ENCODE measurements around the gene SLC7A1. TPM values are rescaled to one million over a fixed set of nuclear protein-coding genes. Genes with fewer than 3 reads are reported as not detected.

SLC7A1 gene
- total and polyA plus RNA-seq, 2 of the 13 experiments (the other 11 are each of a cell fraction or from before 2014, with no cell fraction given) = 14.5 to 15.3 TPM

- TF ChIP-seq ZNF646 (CRISPR knock-in tag; IDR thresholded peaks at IDR 0.05) (no peak), TGIF2 (CRISPR knock-in tag; IDR thresholded peaks at IDR 0.05) (no peak), NRL (CRISPR knock-in tag; IDR thresholded peaks at IDR 0.05; ENCODE audit: borderline replicate concordance) (0 out of 2 replicates have a peak, but pooled peaks have one; percentile 49), PAF1 (CRISPR knock-in tag; IDR thresholded peaks at IDR 0.05) (no peak), NFE2 (CRISPR knock-in tag; IDR thresholded peaks at IDR 0.05) (no peak), THAP7 (CRISPR knock-in tag; IDR thresholded peaks at IDR 0.05) (no peak), MBNL3 (CRISPR knock-in tag; conservative IDR thresholded peaks at IDR 0.05) (no peak), FOXJ3 (CRISPR knock-in tag; IDR thresholded peaks at IDR 0.05; ENCODE audit: borderline replicate concordance) (no peak), MTERF4 (CRISPR knock-in tag; IDR thresholded peaks at IDR 0.05) (no peak), ZNF530 (CRISPR knock-in tag; IDR thresholded peaks at IDR 0.05; ENCODE audit: low read depth) (no peak), IRX3 (CRISPR knock-in tag; IDR thresholded peaks at IDR 0.05; ENCODE audit: borderline replicate concordance, low read depth) (no peak), ZNF775 (CRISPR knock-in tag; IDR thresholded peaks at IDR 0.05; ENCODE audit: borderline replicate concordance) (no peak), MXI1 (IDR thresholded peaks at IDR 0.05; ENCODE audit: borderline replicate concordance, low read depth, low read length) (no peak), HOXA9 (CRISPR knock-in tag; IDR thresholded peaks at IDR 0.05; ENCODE audit: borderline replicate concordance) (no peak), ZSCAN25 (CRISPR knock-in tag; IDR thresholded peaks at IDR 0.05) (no peak)
- TF ChIP-seq, protein P1, sequence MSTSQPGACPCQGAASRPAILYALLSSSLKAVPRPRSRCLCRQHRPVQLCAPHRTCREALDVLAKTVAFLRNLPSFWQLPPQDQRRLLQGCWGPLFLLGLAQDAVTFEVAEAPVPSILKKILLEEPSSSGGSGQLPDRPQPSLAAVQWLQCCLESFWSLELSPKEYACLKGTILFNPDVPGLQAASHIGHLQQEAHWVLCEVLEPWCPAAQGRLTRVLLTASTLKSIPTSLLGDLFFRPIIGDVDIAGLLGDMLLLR (CRISPR knock-in tag; IDR thresholded peaks at IDR 0.05) = no peak
- TF ChIP-seq, protein P2, sequence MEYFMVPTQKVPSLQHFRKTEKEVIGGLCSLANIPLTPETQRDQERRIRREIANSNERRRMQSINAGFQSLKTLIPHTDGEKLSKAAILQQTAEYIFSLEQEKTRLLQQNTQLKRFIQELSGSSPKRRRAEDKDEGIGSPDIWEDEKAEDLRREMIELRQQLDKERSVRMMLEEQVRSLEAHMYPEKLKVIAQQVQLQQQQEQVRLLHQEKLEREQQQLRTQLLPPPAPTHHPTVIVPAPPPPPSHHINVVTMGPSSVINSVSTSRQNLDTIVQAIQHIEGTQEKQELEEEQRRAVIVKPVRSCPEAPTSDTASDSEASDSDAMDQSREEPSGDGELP (IDR thresholded peaks at IDR 0.05; ENCODE audit: borderline replicate concordance, low read depth) = peak; percentile 80; the same call in 1 of the 2 replicates
Measured at GRCh38 chr13:29508130-29508875, 87.2 kb downstream of the SLC7A1 start (continued).
